ENCODE measurements around the gene NR2E3. TPM values are rescaled to one million over a fixed set of nuclear protein-coding genes. Genes with fewer than 3 reads are reported as not detected.

Gene NR2E3
- total RNA-seq: 0.18 TPM in 1 of 2 replicates, not detected in the other

DNA sequence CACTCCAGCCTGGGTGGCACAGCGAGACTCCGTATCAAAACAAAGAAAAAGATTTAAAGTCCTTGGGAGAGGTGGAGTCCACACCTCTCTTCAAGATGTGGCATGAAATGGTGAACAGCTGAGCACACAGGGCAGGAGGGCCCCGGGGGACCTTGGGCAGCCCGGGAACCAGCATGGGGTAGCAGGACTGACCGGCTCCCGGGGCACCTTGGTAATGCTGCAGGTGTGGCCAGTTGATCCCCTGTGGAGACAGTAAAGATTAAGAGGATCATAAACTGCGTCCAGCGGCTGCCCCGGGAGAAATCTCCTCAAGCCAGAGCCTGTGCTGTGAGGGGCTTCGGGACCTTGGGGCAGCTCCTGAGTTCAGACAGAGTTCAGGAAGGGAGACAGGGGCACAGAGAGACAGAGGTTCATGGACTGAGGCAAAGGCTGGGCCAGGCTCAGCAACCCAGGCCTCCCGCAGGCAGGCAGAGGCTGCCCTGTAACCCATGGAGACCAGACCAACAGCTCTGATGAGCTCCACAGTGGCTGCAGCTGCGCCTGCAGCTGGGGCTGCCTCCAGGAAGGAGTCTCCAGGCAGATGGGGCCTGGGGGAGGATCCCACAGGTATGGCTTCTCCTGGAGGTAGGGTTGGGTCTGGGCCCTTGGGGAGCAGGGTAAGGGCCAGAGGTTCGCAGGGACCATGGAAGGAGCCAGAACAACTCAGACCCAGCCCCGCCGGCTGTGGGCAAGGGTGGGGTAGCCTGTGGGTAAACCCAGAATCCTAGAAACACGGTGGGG, at the start of gene NR2E3:
TSS of gene NR2E3 (plus strand) at position 299 of the 780 bp plus-strand sequence. CDS start at position 489, 190 bp downstream.

